ENCODE results near the gene APBB1.

Gene APBB1

DNA sequence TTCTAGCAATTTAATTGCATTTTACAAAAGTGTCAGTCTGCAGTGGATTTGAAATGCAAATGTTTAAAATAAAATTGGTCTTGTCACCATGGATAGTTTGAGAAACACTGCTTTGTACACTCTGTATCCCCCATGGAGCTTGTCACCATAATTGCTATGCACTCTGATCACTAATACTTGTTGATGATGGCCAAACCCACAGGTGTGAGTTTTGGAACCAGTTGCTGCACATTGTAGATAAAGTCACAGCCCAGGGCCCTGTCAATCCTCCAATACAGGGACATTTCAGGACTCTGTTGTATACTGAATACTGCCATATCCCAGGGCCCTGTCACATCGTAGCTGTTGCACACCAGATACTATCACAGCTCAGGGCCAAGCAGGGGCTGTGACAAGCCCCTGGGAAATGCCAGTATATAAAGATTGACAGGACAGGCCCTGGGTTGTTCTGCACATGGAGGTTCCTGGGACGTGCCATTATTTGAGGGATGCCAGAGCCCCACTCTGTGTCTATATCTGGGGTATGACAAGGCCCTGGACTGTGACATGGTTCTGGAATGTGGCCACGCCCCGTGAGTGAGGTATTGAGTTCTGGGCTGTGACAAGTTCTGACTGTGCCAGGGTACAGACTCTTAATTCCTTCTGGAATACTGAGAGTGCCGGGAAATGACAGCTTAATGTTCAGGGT, 56.6 kb downstream of the APBB1 start:
- no peak for DNase-seq (ENCODE audit: low read depth in 1 of 2, low spot score in 1 of 2)
- Histone ChIP-seq H3K27me3 (ENCODE audit: insufficient read depth, poor library complexity, severe bottlenecking) (no peaks in the 10 kb centered on the region), H3K4me3 (replicated peaks; ENCODE audit: insufficient read depth, low read length) (no peak overlapping the region), H3K27ac (replicated peaks) (no peak overlapping the region)
- no peak for TF ChIP-seq GABPA (IDR thresholded peaks at IDR 0.05; ENCODE audit: low read depth)
- TF ChIP-seq, protein P1, sequence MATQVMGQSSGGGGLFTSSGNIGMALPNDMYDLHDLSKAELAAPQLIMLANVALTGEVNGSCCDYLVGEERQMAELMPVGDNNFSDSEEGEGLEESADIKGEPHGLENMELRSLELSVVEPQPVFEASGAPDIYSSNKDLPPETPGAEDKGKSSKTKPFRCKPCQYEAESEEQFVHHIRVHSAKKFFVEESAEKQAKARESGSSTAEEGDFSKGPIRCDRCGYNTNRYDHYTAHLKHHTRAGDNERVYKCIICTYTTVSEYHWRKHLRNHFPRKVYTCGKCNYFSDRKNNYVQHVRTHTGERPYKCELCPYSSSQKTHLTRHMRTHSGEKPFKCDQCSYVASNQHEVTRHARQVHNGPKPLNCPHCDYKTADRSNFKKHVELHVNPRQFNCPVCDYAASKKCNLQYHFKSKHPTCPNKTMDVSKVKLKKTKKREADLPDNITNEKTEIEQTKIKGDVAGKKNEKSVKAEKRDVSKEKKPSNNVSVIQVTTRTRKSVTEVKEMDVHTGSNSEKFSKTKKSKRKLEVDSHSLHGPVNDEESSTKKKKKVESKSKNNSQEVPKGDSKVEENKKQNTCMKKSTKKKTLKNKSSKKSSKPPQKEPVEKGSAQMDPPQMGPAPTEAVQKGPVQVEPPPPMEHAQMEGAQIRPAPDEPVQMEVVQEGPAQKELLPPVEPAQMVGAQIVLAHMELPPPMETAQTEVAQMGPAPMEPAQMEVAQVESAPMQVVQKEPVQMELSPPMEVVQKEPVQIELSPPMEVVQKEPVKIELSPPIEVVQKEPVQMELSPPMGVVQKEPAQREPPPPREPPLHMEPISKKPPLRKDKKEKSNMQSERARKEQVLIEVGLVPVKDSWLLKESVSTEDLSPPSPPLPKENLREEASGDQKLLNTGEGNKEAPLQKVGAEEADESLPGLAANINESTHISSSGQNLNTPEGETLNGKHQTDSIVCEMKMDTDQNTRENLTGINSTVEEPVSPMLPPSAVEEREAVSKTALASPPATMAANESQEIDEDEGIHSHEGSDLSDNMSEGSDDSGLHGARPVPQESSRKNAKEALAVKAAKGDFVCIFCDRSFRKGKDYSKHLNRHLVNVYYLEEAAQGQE (IDR thresholded peaks at IDR 0.05; ENCODE audit: insufficient replicate concordance, low read depth), result no peak
- no peak for TF ChIP-seq SPI1 (IDR thresholded peaks at IDR 0.05; ENCODE audit: borderline replicate concordance, low read depth)
- TF ChIP-seq, protein P2, sequence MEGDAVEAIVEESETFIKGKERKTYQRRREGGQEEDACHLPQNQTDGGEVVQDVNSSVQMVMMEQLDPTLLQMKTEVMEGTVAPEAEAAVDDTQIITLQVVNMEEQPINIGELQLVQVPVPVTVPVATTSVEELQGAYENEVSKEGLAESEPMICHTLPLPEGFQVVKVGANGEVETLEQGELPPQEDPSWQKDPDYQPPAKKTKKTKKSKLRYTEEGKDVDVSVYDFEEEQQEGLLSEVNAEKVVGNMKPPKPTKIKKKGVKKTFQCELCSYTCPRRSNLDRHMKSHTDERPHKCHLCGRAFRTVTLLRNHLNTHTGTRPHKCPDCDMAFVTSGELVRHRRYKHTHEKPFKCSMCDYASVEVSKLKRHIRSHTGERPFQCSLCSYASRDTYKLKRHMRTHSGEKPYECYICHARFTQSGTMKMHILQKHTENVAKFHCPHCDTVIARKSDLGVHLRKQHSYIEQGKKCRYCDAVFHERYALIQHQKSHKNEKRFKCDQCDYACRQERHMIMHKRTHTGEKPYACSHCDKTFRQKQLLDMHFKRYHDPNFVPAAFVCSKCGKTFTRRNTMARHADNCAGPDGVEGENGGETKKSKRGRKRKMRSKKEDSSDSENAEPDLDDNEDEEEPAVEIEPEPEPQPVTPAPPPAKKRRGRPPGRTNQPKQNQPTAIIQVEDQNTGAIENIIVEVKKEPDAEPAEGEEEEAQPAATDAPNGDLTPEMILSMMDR (IDR thresholded peaks at IDR 0.05; ENCODE audit: insufficient read depth, low read length), result no peak
- no peak for TF ChIP-seq POLR2AphosphoS5 (IDR thresholded peaks at IDR 0.05; ENCODE audit: low read depth)

DNA sequence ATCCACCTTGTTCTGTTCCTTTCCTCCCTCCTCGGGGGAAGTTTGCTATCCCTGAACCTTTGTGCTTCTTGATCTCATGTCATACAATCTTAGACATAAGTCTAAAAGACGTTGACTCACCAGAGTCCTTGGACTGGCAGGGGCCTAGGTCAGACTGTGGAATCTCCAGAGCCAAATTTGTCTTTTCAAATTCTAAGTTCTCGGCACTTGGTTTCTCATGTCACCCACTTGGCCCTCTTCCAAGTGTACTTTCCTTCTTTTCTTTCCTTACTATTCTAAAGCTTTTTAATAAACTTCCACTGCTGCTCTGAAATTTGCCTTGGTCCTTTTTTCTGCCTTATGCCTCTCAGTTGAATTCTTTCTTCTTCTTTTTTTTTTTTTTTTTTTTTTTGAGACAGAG, 58.7 kb downstream of the APBB1 start:
- H3K27me3 ChIP-seq (ENCODE audit: insufficient read depth, poor library complexity, severe bottlenecking), result no peaks in the 10 kb centered on the region
- no peak overlapping the region for H3K4me3 ChIP-seq (replicated peaks; ENCODE audit: insufficient read depth, low read length)
- no peak for DNase-seq (ENCODE audit: low read depth in 1 of 2, low spot score in 1 of 2)
- TF ChIP-seq GABPA (IDR thresholded peaks at IDR 0.05; ENCODE audit: low read depth), result no peak
- no peak overlapping the region for H3K27ac ChIP-seq (replicated peaks)

DNA sequence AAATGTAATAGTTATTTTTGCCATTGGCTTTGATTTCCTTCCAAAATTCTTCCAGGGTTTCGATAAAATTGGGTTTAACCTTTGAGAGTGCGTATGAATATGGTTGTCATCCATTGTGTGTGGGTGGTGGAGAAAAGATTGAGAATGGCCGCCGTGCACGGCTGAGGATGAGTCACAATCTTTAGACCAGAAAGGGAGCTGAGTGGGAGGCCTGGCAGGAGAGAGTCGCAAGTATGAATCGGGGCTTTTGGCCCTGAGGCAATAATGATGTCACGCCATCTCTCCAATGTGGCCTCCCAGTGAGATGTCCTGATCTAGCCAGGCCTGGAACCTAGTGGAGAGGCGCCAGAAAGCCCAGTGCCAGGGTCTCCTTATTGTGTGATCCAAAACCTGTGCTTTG, 61.7 kb downstream of the APBB1 start:
- DNase-seq (ENCODE audit: low read depth in 1 of 2, low spot score in 1 of 2), result no peak
- H3K4me3 ChIP-seq (replicated peaks; ENCODE audit: insufficient read depth, low read length), result no peak overlapping the region
- H3K27ac ChIP-seq (replicated peaks), result no peak overlapping the region
- H3K27me3 ChIP-seq (ENCODE audit: insufficient read depth, poor library complexity, severe bottlenecking), result peaks cover 2% of the 10 kb centered on the region
- TF ChIP-seq GABPA (IDR thresholded peaks at IDR 0.05; ENCODE audit: low read depth) (no peak), SPI1 (IDR thresholded peaks at IDR 0.05; ENCODE audit: borderline replicate concordance, low read depth) (no peak), POLR2AphosphoS5 (IDR thresholded peaks at IDR 0.05; ENCODE audit: low read depth) (no peak)
- TF ChIP-seq, protein P1 (IDR thresholded peaks at IDR 0.05; ENCODE audit: insufficient replicate concordance, low read depth), result no peak
- TF ChIP-seq, protein P2 (IDR thresholded peaks at IDR 0.05; ENCODE audit: insufficient read depth, low read length), result no peak

- Histone ChIP-seq H3K27me3 (ENCODE audit: insufficient read depth, poor library complexity, severe bottlenecking) (peaks cover 4% of the 10 kb centered on the region), H3K4me3 (replicated peaks; ENCODE audit: insufficient read depth, low read length) (no peak overlapping the region), H3K27ac (replicated peaks) (no peak overlapping the region)
- TF ChIP-seq POLR2AphosphoS5 (IDR thresholded peaks at IDR 0.05; ENCODE audit: low read depth) (no peak), GABPA (IDR thresholded peaks at IDR 0.05; ENCODE audit: low read depth) (no peak), SPI1 (IDR thresholded peaks at IDR 0.05; ENCODE audit: borderline replicate concordance, low read depth) (no peak)
- TF ChIP-seq, protein P2 (IDR thresholded peaks at IDR 0.05; ENCODE audit: insufficient read depth, low read length), result no peak
- TF ChIP-seq, protein P1 (IDR thresholded peaks at IDR 0.05; ENCODE audit: insufficient replicate concordance, low read depth), result no peak
- DNase-seq (ENCODE audit: low read depth in 1 of 2, low spot score in 1 of 2), result no peak
Observed at GRCh38 chr11:6356503-6357055, 62.3 kb downstream of the APBB1 start.
